ENCODE results near the gene TNIK.

The TNIK gene

DNA sequence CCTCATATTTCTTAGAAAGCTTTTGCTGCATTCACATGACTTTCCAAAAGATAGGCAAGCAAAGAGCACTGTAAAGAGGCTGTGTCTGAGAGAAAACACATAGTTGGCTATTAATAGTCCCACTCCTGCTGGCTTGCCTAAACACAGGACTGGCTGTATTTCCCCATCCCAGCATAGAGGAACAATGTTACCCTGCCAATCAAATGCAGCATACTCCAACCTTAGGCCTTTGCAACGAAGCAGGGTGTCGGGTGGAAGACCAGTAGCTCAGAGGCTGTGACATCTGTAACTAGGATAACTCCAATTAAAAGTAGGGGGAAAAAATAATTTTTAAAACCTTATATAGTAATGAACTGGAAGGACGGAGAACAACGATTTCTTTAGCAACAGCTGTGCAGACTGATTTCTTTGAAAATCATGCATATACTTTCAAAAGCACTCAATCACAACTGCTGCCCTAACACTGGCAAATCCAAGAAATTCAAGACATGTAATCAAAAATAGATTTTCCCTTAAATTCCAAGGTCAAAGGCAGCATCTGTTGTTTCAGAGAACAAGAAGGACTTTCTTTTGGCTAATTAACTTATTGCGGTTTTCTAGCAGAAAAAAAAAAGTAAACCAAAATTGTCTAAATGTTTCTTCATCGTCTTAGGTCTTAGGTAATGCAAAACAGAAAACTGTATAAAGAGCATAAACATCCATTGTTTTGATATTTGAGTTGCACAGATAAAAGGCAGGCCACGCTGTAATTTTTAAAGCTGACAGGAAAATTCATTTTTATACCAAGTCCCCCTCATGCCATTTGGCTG, 139.3 kb downstream of the TNIK start:
- TF ChIP-seq, protein P1, sequence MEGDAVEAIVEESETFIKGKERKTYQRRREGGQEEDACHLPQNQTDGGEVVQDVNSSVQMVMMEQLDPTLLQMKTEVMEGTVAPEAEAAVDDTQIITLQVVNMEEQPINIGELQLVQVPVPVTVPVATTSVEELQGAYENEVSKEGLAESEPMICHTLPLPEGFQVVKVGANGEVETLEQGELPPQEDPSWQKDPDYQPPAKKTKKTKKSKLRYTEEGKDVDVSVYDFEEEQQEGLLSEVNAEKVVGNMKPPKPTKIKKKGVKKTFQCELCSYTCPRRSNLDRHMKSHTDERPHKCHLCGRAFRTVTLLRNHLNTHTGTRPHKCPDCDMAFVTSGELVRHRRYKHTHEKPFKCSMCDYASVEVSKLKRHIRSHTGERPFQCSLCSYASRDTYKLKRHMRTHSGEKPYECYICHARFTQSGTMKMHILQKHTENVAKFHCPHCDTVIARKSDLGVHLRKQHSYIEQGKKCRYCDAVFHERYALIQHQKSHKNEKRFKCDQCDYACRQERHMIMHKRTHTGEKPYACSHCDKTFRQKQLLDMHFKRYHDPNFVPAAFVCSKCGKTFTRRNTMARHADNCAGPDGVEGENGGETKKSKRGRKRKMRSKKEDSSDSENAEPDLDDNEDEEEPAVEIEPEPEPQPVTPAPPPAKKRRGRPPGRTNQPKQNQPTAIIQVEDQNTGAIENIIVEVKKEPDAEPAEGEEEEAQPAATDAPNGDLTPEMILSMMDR (conservative IDR thresholded peaks at IDR 0.05; ENCODE audit: low read length) = no peak

DNA sequence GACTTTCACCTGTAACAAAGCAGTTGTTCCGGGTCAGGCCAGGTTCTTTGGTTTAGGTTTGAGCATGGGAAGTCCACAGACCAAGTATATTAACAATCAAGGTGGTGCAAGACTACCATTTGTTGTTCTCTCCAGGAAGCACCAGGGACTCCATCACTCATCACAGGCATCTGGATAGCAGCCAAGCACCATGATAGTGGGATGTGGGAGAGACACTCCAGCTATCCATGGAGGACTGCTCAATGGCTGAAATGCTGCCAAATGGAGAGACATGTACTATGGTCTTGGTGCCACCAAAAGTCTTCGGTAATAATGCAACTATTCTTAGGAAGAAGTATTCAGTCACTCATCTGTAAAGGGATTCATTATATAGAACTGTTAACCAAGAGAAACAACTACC, 143.0 kb downstream of the TNIK start:
- no peak for DNase-seq (ENCODE audit: low read depth)
- TF ChIP-seq, protein P1 (conservative IDR thresholded peaks at IDR 0.05; ENCODE audit: low read length) = no peak
- H3K4me3 ChIP-seq (ENCODE audit: low read length) = no peak overlapping the region

More for the DNA sequence above, 139.3 kb downstream of the TNIK start:
- no peak overlapping the region for H3K4me3 ChIP-seq (ENCODE audit: low read length)
- peak; percentile 34 for DNase-seq (ENCODE audit: low read depth)

DNA sequence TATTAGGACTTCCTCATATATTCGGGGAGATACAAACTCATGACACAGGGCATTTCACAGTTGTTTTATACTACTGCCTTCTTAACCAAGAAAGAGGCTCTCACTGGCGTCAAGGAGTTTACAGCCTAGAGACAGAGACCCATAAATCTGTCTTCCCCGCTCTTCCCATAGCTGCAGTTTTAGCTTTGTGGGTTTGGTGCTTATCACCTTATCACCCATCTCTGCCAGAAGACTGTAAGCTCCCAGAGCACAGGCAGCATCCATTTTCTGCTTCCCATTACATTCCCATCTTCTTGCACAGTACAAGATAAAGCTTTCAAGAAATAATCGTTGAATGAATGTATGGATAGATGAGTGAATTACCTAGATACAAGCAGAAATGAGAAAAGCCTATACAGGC, 144.3 kb downstream of the TNIK start:
- H3K4me3 ChIP-seq (ENCODE audit: low read length) = no peak overlapping the region
- TF ChIP-seq, protein P1 (conservative IDR thresholded peaks at IDR 0.05; ENCODE audit: low read length) = no peak
- DNase-seq (ENCODE audit: low read depth) = no peak

DNA sequence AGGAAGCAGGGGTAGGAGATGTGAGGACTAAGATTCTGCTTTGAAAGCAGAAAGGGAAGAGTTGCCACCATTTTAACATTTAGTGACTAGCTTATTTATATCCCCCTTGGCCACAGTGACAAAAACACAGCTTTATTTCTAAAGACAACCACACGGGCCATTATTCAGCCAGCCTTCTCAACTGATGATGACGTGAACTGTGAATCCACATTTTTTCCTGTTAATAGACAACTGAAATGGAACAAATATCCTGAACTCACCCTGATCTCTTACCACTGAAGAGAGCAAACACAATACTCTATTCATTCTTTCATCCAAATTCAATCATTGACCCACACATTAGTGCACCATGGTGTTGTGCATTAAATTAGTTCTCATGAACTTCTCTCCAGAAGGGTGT, 145.1 kb downstream of the TNIK start:
- no peak for DNase-seq (ENCODE audit: low read depth)
- no peak overlapping the region for H3K4me3 ChIP-seq (ENCODE audit: low read length)
- TF ChIP-seq, protein P1 (conservative IDR thresholded peaks at IDR 0.05; ENCODE audit: low read length) = no peak

DNA sequence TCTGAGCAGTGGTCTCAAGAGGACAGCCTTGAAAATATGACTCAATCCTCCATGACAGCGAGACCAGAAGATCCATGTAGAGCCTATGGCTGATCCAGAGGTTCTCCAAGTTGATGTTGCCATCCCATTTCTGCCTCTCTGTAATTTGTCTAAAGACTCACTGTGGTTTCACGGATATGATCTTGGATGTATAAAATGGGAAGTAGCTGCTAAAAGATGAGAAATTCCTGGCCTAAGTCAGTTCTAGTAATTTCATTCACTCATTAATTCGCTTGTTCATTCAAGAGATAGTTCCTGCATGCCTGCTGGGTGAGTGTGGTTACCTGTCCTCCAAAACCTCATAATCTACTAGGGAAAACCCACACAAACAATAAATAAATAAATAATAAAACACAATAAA, 145.9 kb downstream of the TNIK start:
- TF ChIP-seq, protein P1 (conservative IDR thresholded peaks at IDR 0.05; ENCODE audit: low read length) = no peak
- DNase-seq (ENCODE audit: low read depth) = no peak
- no peak overlapping the region for H3K4me3 ChIP-seq (ENCODE audit: low read length)

DNA sequence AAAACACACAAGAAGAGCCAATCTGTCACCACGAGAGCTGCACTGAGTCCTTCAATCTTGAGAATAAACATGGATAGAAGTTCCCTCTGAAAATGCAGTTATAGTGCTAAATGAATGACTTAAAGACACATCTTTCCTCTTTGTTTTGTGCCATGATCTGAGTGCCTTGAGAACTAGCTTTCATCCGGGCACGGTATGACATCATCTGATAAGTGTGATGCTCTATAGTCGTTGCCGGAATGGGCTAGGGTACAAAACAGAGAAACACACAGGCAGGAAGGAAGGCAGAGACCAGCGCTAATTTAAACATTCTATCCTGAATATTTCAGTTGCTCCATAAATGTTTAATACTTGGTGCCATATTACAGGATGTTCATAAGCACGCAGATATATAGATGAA, 146.5 kb downstream of the TNIK start:
- TF ChIP-seq, protein P1 (conservative IDR thresholded peaks at IDR 0.05; ENCODE audit: low read length) = no peak

DNA sequence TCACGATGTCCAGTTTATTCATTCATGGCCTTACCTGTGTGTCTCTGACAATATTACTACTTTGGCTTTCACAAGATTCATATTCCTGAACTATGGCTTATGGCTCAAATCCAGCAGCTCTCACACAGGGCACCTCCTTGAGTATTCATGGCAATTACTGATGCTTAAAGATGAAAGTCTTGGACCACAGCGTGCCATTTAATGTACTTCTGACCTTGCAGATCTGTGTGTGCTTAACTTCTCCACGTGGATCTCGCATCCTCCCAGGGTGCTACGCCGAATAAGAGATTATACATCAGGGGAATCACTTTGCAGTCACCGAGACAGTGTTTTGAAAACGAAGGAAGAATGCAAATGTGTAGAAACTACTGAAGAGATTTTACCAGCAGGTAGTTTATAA, 147.5 kb downstream of the TNIK start:
- no peak overlapping the region for H3K4me3 ChIP-seq (ENCODE audit: low read length)
- DNase-seq (ENCODE audit: low read depth) = no peak
- TF ChIP-seq, protein P1 (conservative IDR thresholded peaks at IDR 0.05; ENCODE audit: low read length) = no peak

More for the DNA sequence above, 146.5 kb downstream of the TNIK start:
- H3K4me3 ChIP-seq (ENCODE audit: low read length) = no peak overlapping the region
- DNase-seq (ENCODE audit: low read depth) = no peak
